NT2/D1 (cell line): ENCODE measurements around the gene RELB.

Experiments used
- DNase-seq: peaks from one replicate; pipeline ENCODE4 v3.0.0-alpha.2; 2011; ENCODE audit warnings: low read depth, low spot score
- H3K27me3 ChIP-seq: 2 replicates; pipeline ENCODE4 v1.6.0; 2011; ENCODE audit warnings: mild to moderate bottlenecking; ENCODE audit not compliant: insufficient read length, insufficient read depth
- H3K36me3 ChIP-seq: 2 replicates; pipeline ENCODE4 v1.6.1; 2011; ENCODE audit warnings: mild to moderate bottlenecking, low read length, mixed read lengths; ENCODE audit not compliant: insufficient read depth, insufficient read length
- H3K4me1 ChIP-seq: 2 replicates; pipeline ENCODE4 v1.5.1; 2011; ENCODE audit not compliant: insufficient read depth, insufficient read length
- H3K4me3 ChIP-seq: 2 replicates; pipeline ENCODE4 v1.5.1; 2011; ENCODE audit warnings: low read depth; ENCODE audit not compliant: insufficient read length
- H3K9ac ChIP-seq: 2 replicates; pipeline ENCODE4 v1.6.0; 2011; ENCODE audit warnings: low read depth; ENCODE audit not compliant: insufficient read length
- H3K9me3 ChIP-seq: 2 replicates; pipeline ENCODE4 v1.5.1; 2011; ENCODE audit warnings: mild to moderate bottlenecking, low read length; ENCODE audit not compliant: insufficient read depth
- SUZ12 ChIP-seq: IDR thresholded peaks from 2 replicates; pipeline ENCODE4 v1.6.1; 2011; ENCODE audit not compliant: insufficient read length, insufficient read depth; ENCODE audit errors: extremely low read depth
- YY1 ChIP-seq: IDR thresholded peaks from 2 replicates; pipeline ENCODE4 v1.6.1; 2011; ENCODE audit not compliant: insufficient read length, insufficient read depth
- ZNF274 ChIP-seq: IDR thresholded peaks from 2 replicates; pipeline ENCODE4 v1.6.1; 2011; ENCODE audit warnings: mild to moderate bottlenecking, low read depth, low read length

RELB gene

GRCh38 chr19:45071545-45071938 is 70.3 kb downstream of the RELB start:
- DNase-seq, result no peak
- Histone ChIP-seq H3K27me3 (no peaks in the 10 kb centered on the region), H3K4me1 (peaks cover 9% of the 10 kb centered on the region), H3K4me3 (no peak overlapping the region), H3K9me3 (no peaks in the 10 kb centered on the region), H3K36me3 (peaks cover 55% of the 10 kb centered on the region), H3K9ac (no peak overlapping the region)
- TF ChIP-seq SUZ12 (no peak), ZNF274 (no peak), YY1 (no peak)

- no peaks in the 10 kb centered on the region for H3K27me3 ChIP-seq
- no peak for DNase-seq
- no peak overlapping the region for H3K4me3 ChIP-seq
- TF ChIP-seq YY1, result no peak
- no peak for TF ChIP-seq ZNF274
- no peak for TF ChIP-seq SUZ12
- peaks cover 49% of the 10 kb centered on the region for H3K36me3 ChIP-seq
- peaks cover 6% of the 10 kb centered on the region for H3K4me1 ChIP-seq
- H3K9me3 ChIP-seq, result no peaks in the 10 kb centered on the region
- no peak overlapping the region for H3K9ac ChIP-seq
These were observed 70.9 kb downstream of the RELB start for GRCh38 chr19:45071969-45072790.

GRCh38 chr19:45074744-45075300 is 73.6 kb downstream of the RELB start:
- peak overlapping the region; percentile 27 for H3K4me3 ChIP-seq
- peaks cover 27% of the 10 kb centered on the region for H3K36me3 ChIP-seq
- DNase-seq, result no peak
- H3K9me3 ChIP-seq, result no peaks in the 10 kb centered on the region
- no peak for TF ChIP-seq ZNF274
- H3K9ac ChIP-seq, result peak overlapping the region; percentile 66
- H3K27me3 ChIP-seq, result no peaks in the 10 kb centered on the region
- H3K4me1 ChIP-seq, result peaks cover 3% of the 10 kb centered on the region

GRCh38 chr19:45075301-45076028 is 74.2 kb downstream of the RELB start:
- Histone ChIP-seq H3K27me3 (no peaks in the 10 kb centered on the region), H3K36me3 (peaks cover 20% of the 10 kb centered on the region), H3K4me3 (peak overlapping the region; percentile 71), H3K9ac (peak overlapping the region; percentile 80), H3K9me3 (no peaks in the 10 kb centered on the region), H3K4me1 (peaks cover 3% of the 10 kb centered on the region)
- TF ChIP-seq ZNF274 (no peak), YY1 (no peak), SUZ12 (no peak)
- DNase-seq, result no peak

GRCh38 chr19:45076029-45076850 is 75.0 kb downstream of the RELB start, which contains the start of gene ZNF296:
ZNF296 (minus strand) TSS chr19:45076478; CDS start chr19:45076373, 105 bp downstream.
- Histone ChIP-seq H3K4me3 (peak within 1 kb of the TSS; percentile 71), H3K9me3 (no peaks in the 10 kb centered on the region), H3K27me3 (no peaks in the 10 kb centered on the region), H3K4me1 (peaks cover 3% of the 10 kb centered on the region), H3K36me3 (peaks cover 13% of the 10 kb centered on the region), H3K9ac (peak within 1 kb of the TSS; percentile 80)
- TF ChIP-seq SUZ12 (no peak), ZNF274 (no peak), YY1 (no peak)
- DNase-seq, result peak; percentile 55

GRCh38 chr19:45076851-45077730 is 75.8 kb downstream of the RELB start:
- Histone ChIP-seq H3K9me3 (no peaks in the 10 kb centered on the region), H3K36me3 (peaks cover 12% of the 10 kb centered on the region), H3K4me3 (no peak overlapping the region), H3K9ac (peak overlapping the region; percentile 64), H3K27me3 (no peaks in the 10 kb centered on the region), H3K4me1 (peaks cover 3% of the 10 kb centered on the region)
- no peak for DNase-seq
- no peak for TF ChIP-seq SUZ12
- no peak for TF ChIP-seq YY1
- no peak for TF ChIP-seq ZNF274
